Urinary bladder (tissue), 4 donors: ENCODE data around the gene OR8A1. TPM values are rescaled to one million over a fixed set of nuclear protein-coding genes. Genes with fewer than 3 reads are reported as not detected.
"Not testable (repeated sequence)": the region's sequence is repeated elsewhere in the genome, so short reads cannot be mapped to it uniquely, and the experiment has no call there.

Experiments used
- DNase-seq: peaks from one replicate; pipeline ENCODE4 v3.0.0-alpha.2; 2015; ENCODE audit errors: extremely low spot score
- H3K27ac ChIP-seq: one replicate; pipeline ENCODE4 v1.5.1; 2013; ENCODE audit warnings: low read depth, mild to moderate bottlenecking, moderate library complexity
- H3K36me3 ChIP-seq: one replicate; pipeline ENCODE4 v1.6.1; 2013; ENCODE audit warnings: mild to moderate bottlenecking, moderate library complexity; ENCODE audit not compliant: insufficient read depth
- H3K4me1 ChIP-seq: one replicate; pipeline ENCODE4 v1.6.1; 2013; ENCODE audit warnings: mild to moderate bottlenecking, moderate library complexity; ENCODE audit not compliant: insufficient read depth
- H3K4me3 ChIP-seq: one replicate; pipeline ENCODE4 v1.5.1; 2013; ENCODE audit warnings: low read depth, low read length
- WGBS: extraction: QIAGEN DNeasy Blood & Tissue Kit; methylation state at CpG from one replicate; pipeline ENCODE4 v1.1.7; 2013; 5-methylcytosine and 5-hydroxymethylcytosine counted together
- polyA plus RNA-seq: library from polyadenylated mRNA; stranded (reverse); fragments of 200-250 nt; gene quantifications from one replicate; pipeline ENCODE4 v1.2.3, GENCODE V29; 2013
- total RNA-seq: library from RNA; depleted of rRNA; stranded (reverse); fragments of >200 nt; gene quantifications from one replicate; pipeline ENCODE4 v1.2.3, GENCODE V29; 2014
- donor health status: healthy with polysubstance abuse.
- donor health status: healthy.

Gene OR8A1
- total and polyA plus RNA-seq, 2 donors: not detected

- Histone ChIP-seq H3K36me3 (no peaks in the 10 kb centered on the region), H3K4me1 (no peaks in the 10 kb centered on the region), H3K4me3 (no peak overlapping the region), H3K27ac (no peak overlapping the region)
- DNase-seq: no peak
- WGBS: 64% methylated on average over 6 of the region's 6 CpGs
These were observed 8.1 kb downstream of the OR8A1 start for GRCh38 chr11:124577716-124578427.

DNA sequence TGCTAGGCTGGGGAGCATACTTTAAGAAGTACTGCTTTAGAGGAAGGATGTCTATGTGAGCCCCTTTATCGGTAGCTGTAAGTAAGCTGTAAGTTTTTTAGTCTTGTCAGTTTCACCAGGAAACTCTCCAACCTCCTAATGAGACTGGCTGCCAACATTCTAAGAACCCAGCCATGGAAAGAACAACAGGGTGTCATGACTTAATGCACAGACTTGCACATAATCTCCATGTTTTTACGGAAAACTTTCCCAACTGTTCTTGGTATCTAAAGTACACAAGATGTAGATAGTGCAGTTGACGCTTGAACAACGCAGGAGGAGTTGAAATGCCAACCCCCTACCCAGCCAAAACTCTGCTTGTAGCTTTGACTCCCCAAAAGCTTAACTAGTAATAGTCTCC, 9.0 kb downstream of the OR8A1 start:
- Histone ChIP-seq H3K27ac (no peak overlapping the region), H3K4me1 (no peaks in the 10 kb centered on the region), H3K4me3 (no peak overlapping the region), H3K36me3 (no peaks in the 10 kb centered on the region)
- WGBS: 52% methylated on average over 4 of the region's 4 CpGs
- DNase-seq: no peak

DNA sequence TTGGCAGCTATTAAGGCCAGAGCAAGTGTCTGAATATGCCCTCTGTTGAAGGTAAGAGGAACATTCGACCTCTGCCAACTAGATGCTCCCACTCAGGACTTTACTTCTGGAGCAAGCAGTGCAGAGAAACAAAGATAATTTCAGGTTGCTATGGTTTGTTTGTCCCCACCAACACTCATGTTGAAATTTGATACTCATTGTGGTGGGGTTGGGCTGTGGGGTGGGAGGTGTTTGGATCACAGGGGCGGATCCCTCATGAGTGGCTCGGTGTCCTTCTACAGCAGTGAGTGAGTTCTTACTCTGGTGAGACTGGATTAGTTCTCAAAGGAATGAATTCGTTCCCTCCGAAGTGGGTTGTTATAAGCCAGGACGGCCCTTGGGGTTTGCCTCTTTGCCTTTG, 12.0 kb downstream of the OR8A1 start:
- no peak for DNase-seq
- no peak overlapping the region for H3K27ac ChIP-seq
- no peaks in the 10 kb centered on the region for H3K36me3 ChIP-seq
- 61% methylated on average over 6 of the region's 6 CpGs for WGBS
- no peak overlapping the region for H3K4me3 ChIP-seq
- no peaks in the 10 kb centered on the region for H3K4me1 ChIP-seq

GRCh38 chr11:124582565-124582964, 12.8 kb downstream of the OR8A1 start:
- WGBS: 75% methylated on average over 2 of the region's 2 CpGs
- no peak overlapping the region for H3K4me3 ChIP-seq
- no peaks in the 10 kb centered on the region for H3K4me1 ChIP-seq
- DNase-seq: no peak
- no peaks in the 10 kb centered on the region for H3K36me3 ChIP-seq
- H3K27ac ChIP-seq: no peak overlapping the region

- DNase-seq: no peak
- H3K27ac ChIP-seq: no peak overlapping the region
- WGBS: 68% methylated on average over 8 of the region's 8 CpGs
- no peak overlapping the region for H3K4me3 ChIP-seq
- H3K36me3 ChIP-seq: no peaks in the 10 kb centered on the region
- H3K4me1 ChIP-seq: no peaks in the 10 kb centered on the region
These were observed 14.0 kb downstream of the OR8A1 start for GRCh38 chr11:124583781-124584180.

- Histone ChIP-seq H3K4me1 (no peaks in the 10 kb centered on the region), H3K4me3 (no peak overlapping the region), H3K27ac (no peak overlapping the region), H3K36me3 (no peaks in the 10 kb centered on the region)
- DNase-seq: no peak
- WGBS: 60% methylated on average over 4 of the region's 4 CpGs
These were observed 15.0 kb downstream of the OR8A1 start for GRCh38 chr11:124584681-124585372.

- H3K36me3 ChIP-seq: no peaks in the 10 kb centered on the region
- no peaks in the 10 kb centered on the region for H3K4me1 ChIP-seq
- WGBS: 47% methylated on average over 3 of the region's 3 CpGs
- no peak overlapping the region for H3K4me3 ChIP-seq
- no peak overlapping the region for H3K27ac ChIP-seq
- peak; percentile 2 for DNase-seq
These were observed 16.6 kb downstream of the OR8A1 start for GRCh38 chr11:124586238-124586860.

DNA sequence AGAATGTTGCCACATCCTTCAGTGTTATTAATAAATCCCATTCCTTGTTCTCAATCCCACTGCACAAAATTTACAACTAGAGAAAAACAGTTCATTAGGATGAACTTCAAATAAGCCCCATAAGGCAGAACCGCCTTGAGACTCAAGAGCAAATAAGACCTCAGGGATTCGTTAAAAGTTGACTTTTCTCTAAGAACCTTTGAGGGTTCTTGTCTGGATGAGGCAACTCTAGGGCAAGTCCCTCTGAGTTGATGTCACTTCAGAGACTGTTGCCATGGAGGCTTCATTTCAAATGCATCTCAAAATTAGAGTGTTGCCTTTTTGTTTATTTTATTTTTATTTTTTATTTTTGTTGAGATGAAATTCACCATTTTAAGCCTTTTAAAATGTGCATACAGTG, 21.6 kb downstream of the OR8A1 start:
- no peak for DNase-seq
- 81% methylated on average over 2 of the region's 2 CpGs for WGBS
- Histone ChIP-seq H3K36me3 (no peaks in the 10 kb centered on the region), H3K4me1 (no peaks in the 10 kb centered on the region), H3K27ac (no peak overlapping the region), H3K4me3 (no peak overlapping the region)

DNA sequence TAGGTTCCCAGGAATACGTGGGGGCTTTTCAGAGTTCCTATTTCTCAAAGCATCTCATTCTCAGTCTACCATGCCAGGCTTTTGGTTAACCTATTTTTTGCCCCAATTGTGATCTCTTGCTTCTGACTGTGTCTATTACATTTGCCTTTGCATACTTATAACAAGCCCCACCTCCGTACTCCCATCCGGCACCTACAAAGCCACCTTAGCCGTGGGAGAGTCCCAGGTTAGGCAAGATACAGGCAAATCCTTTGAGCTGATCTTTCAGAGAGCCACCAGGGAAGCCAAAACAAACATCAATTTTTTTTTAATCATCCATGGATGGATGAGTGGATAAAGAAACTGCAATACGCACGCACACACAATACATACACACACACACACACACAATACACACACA, 22.8 kb downstream of the OR8A1 start:
- H3K36me3 ChIP-seq: no peaks in the 10 kb centered on the region
- H3K4me3 ChIP-seq: no peak overlapping the region
- no peak for DNase-seq
- WGBS: 88% methylated on average over 6 of the region's 6 CpGs
- no peaks in the 10 kb centered on the region for H3K4me1 ChIP-seq
- H3K27ac ChIP-seq: no peak overlapping the region

DNA sequence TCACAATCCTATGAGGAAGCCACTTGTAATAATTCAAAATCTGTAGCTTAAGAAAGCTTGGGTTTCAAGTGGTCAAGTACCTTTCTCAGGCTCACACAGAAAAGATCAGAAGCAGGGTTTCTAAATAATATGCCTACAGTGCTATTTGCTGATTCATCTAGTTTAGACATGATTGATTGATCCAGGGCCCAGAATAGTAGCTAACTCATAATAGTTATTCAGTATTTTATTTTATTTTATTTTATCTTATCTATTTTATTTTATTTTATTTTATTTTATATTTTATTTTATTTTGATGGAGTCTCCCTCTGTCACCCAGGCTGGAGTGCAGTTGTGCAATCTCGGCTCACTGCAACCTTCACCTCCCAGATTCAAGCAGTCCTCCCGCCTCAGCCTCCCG, 25.5 kb downstream of the OR8A1 start:
- Histone ChIP-seq H3K4me3 (no peak overlapping the region), H3K27ac (no peak overlapping the region), H3K4me1 (no peaks in the 10 kb centered on the region), H3K36me3 (no peaks in the 10 kb centered on the region)
- 90% methylated on average over 3 of the region's 3 CpGs for WGBS
- no peak for DNase-seq

DNA sequence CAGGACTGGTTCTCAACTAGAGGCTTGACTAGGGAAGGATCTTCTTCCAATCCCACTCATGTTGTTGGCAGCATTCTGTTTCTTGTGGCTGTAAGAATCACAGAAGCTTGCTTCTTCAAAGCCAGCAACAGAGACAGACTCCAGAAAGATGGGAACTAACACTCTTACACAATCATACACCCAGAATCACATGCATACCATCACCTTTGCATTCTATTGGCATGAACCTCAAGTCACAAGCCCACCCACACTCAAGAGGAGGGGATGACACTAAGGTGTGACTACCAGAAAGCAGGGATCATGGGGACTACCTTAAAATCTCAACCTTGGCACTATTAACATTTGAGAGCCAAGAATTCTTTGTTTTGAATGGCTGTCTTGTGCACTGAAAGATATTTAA, 27.8 kb downstream of the OR8A1 start:
- DNase-seq: no peak
- Histone ChIP-seq H3K4me1 (no peaks in the 10 kb centered on the region), H3K36me3 (no peaks in the 10 kb centered on the region), H3K4me3 (no peak overlapping the region), H3K27ac (no peak overlapping the region)

DNA sequence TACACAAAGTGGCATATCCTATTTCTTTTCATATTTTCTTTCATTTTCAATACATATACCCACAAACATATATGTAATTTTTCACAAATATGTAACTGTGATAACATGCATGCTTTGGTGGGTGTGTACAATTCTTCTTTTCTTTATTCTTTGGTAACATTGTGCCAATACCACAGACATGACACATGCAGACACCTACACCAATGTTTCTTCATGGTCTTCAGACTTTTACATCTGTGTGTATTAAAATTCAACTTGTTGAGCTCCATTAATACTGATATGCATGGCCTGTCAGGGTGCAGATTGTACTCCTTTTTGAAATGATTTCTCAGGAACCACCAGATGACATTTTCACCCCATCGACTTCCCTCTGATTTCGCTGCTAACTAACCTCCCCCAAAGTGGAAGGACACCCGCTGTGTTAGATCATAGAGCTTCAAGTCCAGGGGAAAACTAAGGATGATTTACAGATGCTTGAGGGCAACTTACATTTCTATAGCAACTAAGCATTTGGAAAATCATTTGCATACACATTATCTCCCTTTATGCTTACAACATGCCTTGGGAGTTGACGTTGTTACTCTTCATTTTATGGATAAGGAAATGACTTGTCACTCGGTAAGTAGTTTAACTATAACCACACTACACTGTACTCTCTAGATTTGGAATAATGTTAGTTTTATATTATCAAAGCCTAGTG, 31.0 kb downstream of the OR8A1 start:
- 59% methylated on average over 5 of the region's 5 CpGs for WGBS
- no peak for DNase-seq
- Histone ChIP-seq H3K27ac (no peak overlapping the region), H3K4me1 (no peaks in the 10 kb centered on the region), H3K36me3 (no peaks in the 10 kb centered on the region), H3K4me3 (no peak overlapping the region)

- WGBS: 67% methylated on average over 3 of the region's 3 CpGs
- H3K27ac ChIP-seq: no peak overlapping the region
- no peak for DNase-seq
- no peaks in the 10 kb centered on the region for H3K36me3 ChIP-seq
- no peak overlapping the region for H3K4me3 ChIP-seq
- H3K4me1 ChIP-seq: no peaks in the 10 kb centered on the region
These were observed 32.4 kb downstream of the OR8A1 start for GRCh38 chr11:124602193-124602592.

DNA sequence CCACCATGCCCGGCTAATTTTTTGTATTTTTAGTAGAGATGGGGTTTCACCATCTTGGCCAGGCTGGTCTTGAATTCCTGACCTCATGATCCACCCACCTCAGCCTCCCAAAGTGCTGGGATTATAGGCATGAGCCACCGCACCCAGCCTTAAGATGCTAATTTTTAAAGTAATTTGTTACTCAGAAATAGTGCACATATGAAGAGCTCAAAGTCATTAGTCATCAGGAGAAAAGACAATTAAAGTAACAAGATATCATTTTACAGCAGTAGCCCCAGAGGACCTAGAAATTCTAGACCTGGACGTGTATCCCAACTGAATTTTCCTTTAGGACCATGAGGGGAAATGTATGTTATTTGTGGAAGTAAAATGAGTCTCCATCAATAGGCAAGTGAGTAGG, 32.9 kb downstream of the OR8A1 start:
- not testable (repeated sequence) for H3K36me3 ChIP-seq, DNase-seq, H3K4me3 ChIP-seq, H3K4me1 ChIP-seq, H3K27ac ChIP-seq
- 70% methylated on average over 3 of the region's 3 CpGs for WGBS
